Prostate gland (tissue), 2 donors: ENCODE data around the gene CLEC9A.

Experiments used
- CTCF ChIP-seq, 4 experiments: fragments of 200-600 bp in 2 of 4; fragments of 450-650 bp in 2 of 4; sonication (generic) in 2 of 4; IDR thresholded peaks; 1 replicate in 3 of 4; 2 replicates in 1 of 4; pipeline ENCODE4 v1.5.1; 2016 to 2019; ENCODE audit warnings: antibody characterized with exemption in 4 of 4, mild to moderate bottlenecking in 2 of 4, moderate library complexity in 2 of 4
- POLR2A ChIP-seq: fragments of 450-650 bp; IDR thresholded peaks from one replicate; pipeline ENCODE4 v1.6.1; 2016; ENCODE audit warnings: antibody characterized with exemption, mild to moderate bottlenecking

GRCh38 chr12:10031321-10031720, 839 bp downstream of the CLEC9A start:
- no peak for TF ChIP-seq CTCF (IDR thresholded peaks at IDR 0.05)
- TF ChIP-seq POLR2A, result no peak
